ENCODE measurements around the gene FBXL7.

- TF ChIP-seq CTCF (conservative IDR thresholded peaks at IDR 0.05): no peak
- TF ChIP-seq EZH2 (IDR thresholded peaks at IDR 0.05; ENCODE audit: low read depth): no peak
Measured at GRCh38 chr5:15740383-15740782, 240.4 kb downstream of the FBXL7 start.
